Activated B cell treated with CpG ODN at 0.5 μM for 24 hours (primary cell): ENCODE data around the gene NPB. TPM values are rescaled to one million over a fixed set of nuclear protein-coding genes. Genes with fewer than 3 reads are reported as not detected.

Source experiments
- ATAC-seq: fragments of 200-7000 bp; cut with Tn5 transposase; one replicate; pipeline ENCODE4 v1.10.0; 2021; ENCODE audit warnings: low read depth, mild to moderate bottlenecking, moderate library complexity
- CTCF ChIA-PET: fragments of 350-600 bp; sonication (Branson Sonifier 250); formaldehyde crosslinking; loops from one replicate; lab custom pipeline; 2021; ENCODE audit warnings: antibody characterized with exemption; lab: Charles Lee
- POLR2A ChIA-PET: fragments of 350-600 bp; sonication (Branson Sonifier 250); formaldehyde crosslinking; loops from one replicate; lab custom pipeline; 2021; ENCODE audit warnings: antibody characterized with exemption; lab: Charles Lee
- DNase-seq: peaks from one replicate; pipeline ENCODE4 v3.0.0; 2022
- H3K27ac Mint-ChIP-seq: one replicate; pipeline ENCODE4 v1.8.0; 2020; ENCODE audit warnings: mixed read lengths
- H3K27me3 Mint-ChIP-seq: one replicate; pipeline ENCODE4 v1.8.0; 2021; ENCODE audit warnings: mixed read lengths
- H3K36me3 Mint-ChIP-seq: one replicate; pipeline ENCODE4 v1.8.0; 2021; ENCODE audit warnings: low read depth, mixed read lengths
- H3K4me1 Mint-ChIP-seq: one replicate; pipeline ENCODE4 v1.8.0; 2021; ENCODE audit warnings: mixed read lengths
- H3K4me3 Mint-ChIP-seq: one replicate; pipeline ENCODE4 v1.8.0; 2020; ENCODE audit warnings: mild to moderate bottlenecking, mixed read lengths
- H3K9me3 Mint-ChIP-seq: one replicate; pipeline ENCODE4 v1.8.0; 2020; ENCODE audit warnings: mixed read lengths
- intact Hi-C: fragments of 100-400 bp; cut with micrococcal nuclease; formaldehyde crosslinking; loops from one replicate; pipeline ENCODE4 v1.15.1; 2024
- total RNA-seq: library from RNA; stranded (reverse); gene quantifications from 2 replicates; pipeline ENCODE4 v1.2.3, GENCODE V29; 2022
- TF ChIP-seq, protein P1 (sequence below): fragments of 200-600 bp; IDR thresholded peaks from one replicate; pipeline ENCODE4 v1.8.0; 2022; ENCODE audit warnings: antibody characterized with exemption, mild to moderate bottlenecking

The NPB gene
- total RNA-seq, 1 donor from 2014 or later, result 0.24 TPM

DNA sequence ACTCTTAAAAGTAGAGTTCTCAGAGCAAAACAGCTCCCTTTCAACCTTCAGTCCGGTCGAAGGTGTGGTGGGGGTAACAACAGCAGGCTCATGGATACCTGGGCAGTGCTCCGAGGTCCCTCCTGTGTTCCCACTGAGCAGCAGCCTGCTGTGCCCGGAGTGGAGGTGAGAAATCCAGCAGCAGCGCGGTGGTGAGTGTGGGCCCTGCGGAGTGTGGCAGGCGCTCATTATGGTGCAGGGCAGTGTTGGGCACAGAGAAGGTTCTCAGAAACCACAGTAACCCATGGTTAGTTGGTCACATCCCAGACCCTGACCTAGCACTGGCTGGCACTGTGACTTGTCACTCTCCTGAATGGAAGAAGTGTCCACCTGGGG is 36.7 kb upstream of the NPB start:
- CTCF ChIA-PET, result no interaction called here
- DNase-seq, result no peak
- peaks cover 40% of the 10 kb centered on the region for H3K36me3 Mint-ChIP-seq

DNA sequence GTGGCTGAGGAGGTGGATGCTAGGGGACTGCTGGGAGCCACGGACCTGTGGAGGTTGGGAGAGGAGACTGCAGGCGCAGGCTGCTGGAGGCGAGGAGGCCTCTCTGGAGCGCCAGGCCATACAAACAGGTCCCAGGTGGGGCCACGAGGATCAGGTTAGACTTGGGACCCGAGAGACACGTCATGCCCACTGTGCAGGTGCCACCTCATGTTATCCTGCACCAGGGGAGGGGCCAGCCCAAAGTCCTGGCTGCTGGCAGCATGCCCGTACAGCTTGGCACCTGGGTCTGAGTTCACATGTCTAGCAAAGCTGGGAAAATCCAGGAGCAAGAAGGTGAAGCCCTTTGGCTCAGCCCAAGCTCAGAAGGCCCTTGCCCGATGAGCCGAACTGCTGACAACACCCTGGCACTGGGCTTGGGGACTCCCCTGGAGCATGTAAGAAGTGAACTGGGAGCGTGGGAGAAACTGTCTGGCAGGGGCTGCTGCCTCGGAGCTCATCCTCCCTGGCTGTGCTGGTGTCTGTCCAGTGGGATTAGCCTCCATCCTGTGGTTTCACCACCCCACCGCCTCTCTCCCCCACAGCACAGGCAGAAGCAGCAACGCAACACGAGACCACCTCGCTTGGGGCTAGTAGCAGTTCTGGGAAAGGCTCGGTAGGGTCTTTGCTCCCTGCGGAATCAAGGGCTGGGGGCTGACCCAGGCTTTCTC is 36.2 kb upstream of the NPB start:
- Mint-ChIP-seq H3K27me3 (no peaks in the 10 kb centered on the region), H3K9me3 (no peaks in the 10 kb centered on the region), H3K4me1 (peaks cover 34% of the 10 kb centered on the region), H3K4me3 (no peak overlapping the region), H3K36me3 (peaks cover 36% of the 10 kb centered on the region), H3K27ac (peak overlapping the region; percentile 24)
- DNase-seq (no peak), ATAC-seq (no peak)
- TF ChIP-seq, protein P1, sequence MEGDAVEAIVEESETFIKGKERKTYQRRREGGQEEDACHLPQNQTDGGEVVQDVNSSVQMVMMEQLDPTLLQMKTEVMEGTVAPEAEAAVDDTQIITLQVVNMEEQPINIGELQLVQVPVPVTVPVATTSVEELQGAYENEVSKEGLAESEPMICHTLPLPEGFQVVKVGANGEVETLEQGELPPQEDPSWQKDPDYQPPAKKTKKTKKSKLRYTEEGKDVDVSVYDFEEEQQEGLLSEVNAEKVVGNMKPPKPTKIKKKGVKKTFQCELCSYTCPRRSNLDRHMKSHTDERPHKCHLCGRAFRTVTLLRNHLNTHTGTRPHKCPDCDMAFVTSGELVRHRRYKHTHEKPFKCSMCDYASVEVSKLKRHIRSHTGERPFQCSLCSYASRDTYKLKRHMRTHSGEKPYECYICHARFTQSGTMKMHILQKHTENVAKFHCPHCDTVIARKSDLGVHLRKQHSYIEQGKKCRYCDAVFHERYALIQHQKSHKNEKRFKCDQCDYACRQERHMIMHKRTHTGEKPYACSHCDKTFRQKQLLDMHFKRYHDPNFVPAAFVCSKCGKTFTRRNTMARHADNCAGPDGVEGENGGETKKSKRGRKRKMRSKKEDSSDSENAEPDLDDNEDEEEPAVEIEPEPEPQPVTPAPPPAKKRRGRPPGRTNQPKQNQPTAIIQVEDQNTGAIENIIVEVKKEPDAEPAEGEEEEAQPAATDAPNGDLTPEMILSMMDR, result no peak
- POLR2A ChIA-PET, result interaction anchor here (0.6 to 1.4 kb wide), 3 partner anchors 27 to 154 kb away, joined by 3 to 4 read pairs (median 3); no protein-coding TSS in a partner anchor
- intact Hi-C loops, result loop anchor here (10.0 kb wide), 1 partner anchor 351 kb away; the partner anchor contains the start of gene ACTG1
- CTCF ChIA-PET, result interaction anchor here (1.2 kb wide), 1 partner anchor 93 kb away, joined by 3 read pairs; no protein-coding TSS in a partner anchor

More for the DNA sequence above, 36.7 kb upstream of the NPB start:
- intact Hi-C loops, result loop anchor here (10.0 kb wide), 1 partner anchor 351 kb away; the partner anchor contains the start of gene ACTG1
- Mint-ChIP-seq H3K4me1 (peaks cover 37% of the 10 kb centered on the region), H3K4me3 (no peak overlapping the region), H3K27me3 (no peaks in the 10 kb centered on the region), H3K9me3 (no peaks in the 10 kb centered on the region), H3K27ac (no peak overlapping the region)
- ATAC-seq, result no peak
- POLR2A ChIA-PET, result interaction anchor here (0.5 to 1.4 kb wide), 2 partner anchors 27 to 109 kb away, joined by 4 to 9 read pairs; no protein-coding TSS in a partner anchor
- TF ChIP-seq, protein P1, result no peak

DNA sequence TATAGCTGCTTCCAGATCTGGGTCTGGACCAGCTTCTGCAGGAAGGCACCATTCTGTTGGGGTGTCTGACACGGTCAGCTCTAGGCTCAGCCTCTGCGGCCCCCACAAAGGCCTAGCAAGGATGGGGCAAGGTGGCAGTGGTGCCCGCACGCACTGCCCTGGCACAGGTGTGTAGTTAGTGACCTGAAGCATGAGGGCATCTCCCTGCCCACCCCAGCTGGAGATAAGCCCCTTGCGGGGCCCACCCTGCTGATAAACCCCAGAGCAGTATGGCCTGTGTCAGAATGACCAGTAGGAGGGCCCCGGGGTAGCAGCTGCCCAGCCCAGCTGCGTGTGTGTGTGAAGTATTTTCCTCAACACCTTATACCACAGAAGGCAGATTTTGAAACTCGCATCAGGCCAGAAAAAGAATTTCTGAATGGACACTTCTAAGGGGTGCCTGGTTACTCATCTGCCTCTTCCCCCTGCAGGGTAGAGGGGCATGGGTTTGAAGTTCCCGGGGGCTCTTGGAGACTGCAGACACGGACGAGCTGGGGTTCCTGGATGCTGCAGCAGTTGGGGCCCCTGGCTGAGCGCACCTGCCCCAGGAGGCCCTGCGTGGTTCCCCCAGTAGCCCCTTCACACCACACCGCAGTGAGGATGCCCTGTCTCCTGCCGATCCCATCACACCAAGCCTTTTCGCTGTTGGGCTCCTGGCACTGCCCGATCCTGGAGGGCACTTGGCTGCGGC is 35.4 kb upstream of the NPB start:
- no peak overlapping the region for H3K4me3 Mint-ChIP-seq
- CTCF ChIA-PET, result interaction anchor here (1.2 kb wide), 1 partner anchor 93 kb away, joined by 3 read pairs; no protein-coding TSS in a partner anchor
- TF ChIP-seq, protein P1, result no peak

DNA sequence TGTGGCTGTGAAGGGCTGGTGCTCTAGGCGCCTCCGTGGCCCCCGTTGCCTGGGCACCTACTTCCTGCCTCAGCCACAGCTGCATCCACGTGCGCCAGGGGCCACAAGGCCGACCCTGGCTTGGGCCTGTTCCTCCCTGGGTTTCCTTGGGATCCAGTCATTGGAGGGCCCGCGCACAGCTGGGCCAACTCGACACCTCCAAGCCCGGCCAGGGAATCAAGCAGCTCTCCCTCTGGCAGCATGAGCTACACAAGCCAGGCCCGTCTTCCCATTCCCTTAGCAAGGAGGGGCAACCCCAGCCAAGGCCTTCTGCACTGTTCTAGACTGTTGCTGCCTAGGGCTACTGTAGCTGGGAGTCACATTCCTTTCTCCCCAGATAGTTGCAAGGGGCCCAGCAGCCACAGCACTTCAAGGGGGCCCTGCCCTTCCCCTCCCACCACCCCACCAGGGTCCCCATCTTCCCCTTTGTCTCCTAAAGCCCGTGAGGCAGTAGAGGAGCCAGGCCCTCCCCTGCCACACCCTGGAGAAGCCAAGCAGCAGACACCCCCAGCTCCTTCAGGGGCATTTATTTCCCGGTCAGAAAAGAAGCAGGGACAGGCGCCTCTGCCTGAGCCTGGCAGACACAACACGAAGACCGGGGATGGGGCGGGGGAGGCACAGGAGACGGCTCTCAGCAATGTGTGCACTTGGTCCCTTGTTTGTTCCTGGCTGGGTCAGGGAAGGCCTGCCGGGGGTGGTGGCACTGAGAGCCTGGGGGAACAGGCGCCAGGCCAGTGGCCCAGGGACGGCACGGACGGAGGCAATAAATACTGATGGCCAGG is 34.7 kb upstream of the NPB start:
- Mint-ChIP-seq H3K4me1 (peaks cover 30% of the 10 kb centered on the region), H3K27ac (peak overlapping the region; percentile 18), H3K27me3 (no peaks in the 10 kb centered on the region), H3K36me3 (peaks cover 34% of the 10 kb centered on the region), H3K9me3 (no peaks in the 10 kb centered on the region), H3K4me3 (no peak overlapping the region)
- DNase-seq (no peak), ATAC-seq (no peak)
- intact Hi-C loops, result loop anchor here (10.0 kb wide), 1 partner anchor 353 kb away; the partner anchor contains the start of gene ACTG1
- CTCF ChIA-PET, result interaction anchor here (1.2 kb wide), 1 partner anchor 92 kb away, joined by 3 read pairs; no protein-coding TSS in a partner anchor
- POLR2A ChIA-PET, result interaction anchor here (0.6 kb wide), 2 partner anchors 29 to 156 kb away, joined by 4 to 6 read pairs; no protein-coding TSS in a partner anchor
- TF ChIP-seq, protein P1, result no peak

More for the DNA sequence above, 35.4 kb upstream of the NPB start:
- intact Hi-C loops, result loop anchor here (10.0 kb wide), 1 partner anchor 352 kb away; the partner anchor contains the start of gene ACTG1
- ATAC-seq, result no peak
- peaks cover 31% of the 10 kb centered on the region for H3K4me1 Mint-ChIP-seq
- peaks cover 34% of the 10 kb centered on the region for H3K36me3 Mint-ChIP-seq
- H3K27ac Mint-ChIP-seq, result peak overlapping the region; percentile 24
- H3K9me3 Mint-ChIP-seq, result no peaks in the 10 kb centered on the region
- H3K27me3 Mint-ChIP-seq, result no peaks in the 10 kb centered on the region
- no peak for DNase-seq
- POLR2A ChIA-PET, result interaction anchor here (0.6 to 1.4 kb wide), 5 partner anchors 26 to 155 kb away, joined by 3 to 6 read pairs (median 4); no protein-coding TSS in a partner anchor
